A673 (cell line): Measurements from ENCODE around the gene DYNC2I2. TPM values are rescaled to one million over a fixed set of nuclear protein-coding genes. Genes with fewer than 3 reads are reported as not detected.
"Not testable (repeated sequence)": the region's sequence is repeated elsewhere in the genome, so short reads cannot be mapped to it uniquely, and the experiment has no call there.

ENCODE experiments used
- BruUV-seq: library from RNA; stranded (reverse); fragments of 400-500 nt; replicated peaks from 2 replicates; lab custom pipeline; 2021; lab: Mats Ljungman, UMichigan
- CTCF ChIA-PET: fragments of 300-600 bp; sonication (Branson Sonifier 250); formaldehyde crosslinking; loops from one replicate; lab custom pipeline; 2022; ENCODE audit warnings: antibody characterized with exemption; lab: Charles Lee
- POLR2A ChIA-PET: fragments of 300-600 bp; sonication (Branson Sonifier 250); formaldehyde crosslinking; loops from one replicate; lab custom pipeline; 2022; ENCODE audit warnings: antibody characterized with exemption; ENCODE audit not compliant: low non-redundant PET; lab: Charles Lee
- DNase-seq: peaks from one replicate; pipeline ENCODE4 v3.0.0-alpha.2; 2015; ENCODE audit warnings: low spot score
- H3K27ac ChIP-seq: fragments of 200-600 bp; sonication (generic); 2 replicates; pipeline ENCODE4 v1.5.1; 2016; ENCODE audit warnings: mixed run types, low read depth, mild to moderate bottlenecking, mixed read lengths, antibody characterized with exemption, low read length; ENCODE audit not compliant: poor library complexity, severe bottlenecking
- H3K27me3 ChIP-seq: fragments of 200-600 bp; sonication (generic); replicated peaks from 2 replicates; pipeline ENCODE4 v1.6.1; 2017; ENCODE audit warnings: mixed run types, low read depth, mild to moderate bottlenecking, mixed read lengths, antibody characterized with exemption, low read length; ENCODE audit not compliant: insufficient read depth, poor library complexity
- H3K36me3 ChIP-seq: fragments of 200-600 bp; sonication (generic); 2 replicates; pipeline ENCODE4 v1.6.1; 2016; ENCODE audit warnings: mixed run types, mild to moderate bottlenecking, mixed read lengths, antibody characterized with exemption, low read length; ENCODE audit not compliant: insufficient read depth, poor library complexity, severe bottlenecking
- H3K4me1 ChIP-seq: fragments of 200-600 bp; sonication (generic); 2 replicates; pipeline ENCODE4 v1.6.1; 2017; ENCODE audit warnings: mixed run types, mild to moderate bottlenecking, mixed read lengths, antibody characterized with exemption, low read length; ENCODE audit not compliant: insufficient read depth, poor library complexity, severe bottlenecking
- H3K4me3 ChIP-seq: fragments of 200-600 bp; sonication (generic); 2 replicates; pipeline ENCODE4 v1.5.1; 2016; ENCODE audit warnings: low read depth, mixed run types, mild to moderate bottlenecking, mixed read lengths, low read length; ENCODE audit not compliant: poor library complexity, severe bottlenecking
- H3K9me3 ChIP-seq: fragments of 200-600 bp; sonication (generic); 2 replicates; pipeline ENCODE4 v1.6.1; 2016; ENCODE audit warnings: mixed run types, low read depth, mild to moderate bottlenecking, mixed read lengths, antibody characterized with exemption, low read length; ENCODE audit not compliant: poor library complexity, severe bottlenecking
- CTCF ChIP-seq: fragments of 300-800, 200-600 bp; sonication (generic); conservative IDR thresholded peaks from 2 replicates; pipeline ENCODE4 v1.5.1; 2017; ENCODE audit warnings: low read depth, mild to moderate bottlenecking, antibody characterized with exemption, low read length, moderate library complexity, mixed read lengths
- EZH2 ChIP-seq: fragments of 200-600 bp; sonication (generic); IDR thresholded peaks from 2 replicates; pipeline ENCODE4 v1.6.1; 2017; ENCODE audit warnings: borderline replicate concordance, low read depth, mild to moderate bottlenecking, mixed read lengths, antibody characterized with exemption, low read length; ENCODE audit not compliant: poor library complexity, severe bottlenecking
- intact Hi-C: fragments of 100-400 bp; cut with micrococcal nuclease; formaldehyde crosslinking; loops from one replicate; pipeline ENCODE4 v1.10.0; 2022; ENCODE audit not compliant: unreplicated experiment
- total RNA-seq: library from RNA; stranded (reverse); gene quantifications from 2 replicates; pipeline ENCODE4 v1.2.3, GENCODE V29; 2021

DYNC2I2 gene
- total RNA-seq, 1 experiment from 2014 or later = 135 TPM

- POLR2A ChIA-PET = interaction anchor here (0.7 kb wide), 1 partner anchor 117 kb away, joined by 4 read pairs; no protein-coding TSS in a partner anchor
- H3K9me3 ChIP-seq = no peaks in the 10 kb centered on the region
- peaks cover 3% of the 10 kb centered on the region for H3K36me3 ChIP-seq
- TF ChIP-seq EZH2 = no peak
- TF ChIP-seq CTCF = peak; percentile 93
- BruUV-seq = no TSS peak
- peaks cover 5% of the 10 kb centered on the region for H3K4me1 ChIP-seq
- peak within 1 kb of the TSS; percentile 76 for H3K27ac ChIP-seq
- intact Hi-C loops = loop anchor here (5.0 kb wide), 1 partner anchor 55 kb away; no protein-coding TSS in a partner anchor
- H3K4me3 ChIP-seq = peak within 1 kb of the TSS; percentile 82
- CTCF ChIA-PET = interaction anchor here (0.6 to 1.2 kb wide), 7 partner anchors 10 to 227 kb away, joined by 3 to 5 read pairs (median 4); partner anchors contain the start of gene ZDHHC12
- peak; percentile 92 for DNase-seq
- H3K27me3 ChIP-seq = no peaks in the 10 kb centered on the region
Observed at GRCh38 chr9:128702445-128702948, 45.9 kb upstream of the DYNC2I2 start, which contains the start of gene PKN3. TSS of gene PKN3 (plus strand) at chr9:128702503. CDS start at chr9:128702916, 413 bp downstream.

- no peak overlapping the region for H3K27ac ChIP-seq
- POLR2A ChIA-PET = no interaction called here
- H3K4me3 ChIP-seq = no peak overlapping the region
- TF ChIP-seq CTCF = no peak
- no peak for TF ChIP-seq EZH2
- H3K4me1 ChIP-seq = peaks cover 5% of the 10 kb centered on the region
- CTCF ChIA-PET = interaction anchor here (1.2 kb wide), 1 partner anchor 16 kb away, joined by 4 read pairs; no protein-coding TSS in a partner anchor
- no peaks in the 10 kb centered on the region for H3K27me3 ChIP-seq
- DNase-seq = no peak
- intact Hi-C loops = loop anchor here (5.0 kb wide), 1 partner anchor 54 kb away; no protein-coding TSS in a partner anchor
- H3K36me3 ChIP-seq = peaks cover 10% of the 10 kb centered on the region
- no peaks in the 10 kb centered on the region for H3K9me3 ChIP-seq
- no TSS peak for BruUV-seq
Observed at GRCh38 chr9:128701227-128701854, 44.7 kb upstream of the DYNC2I2 start.

GRCh38 chr9:128699096-128699795 is 42.6 kb upstream of the DYNC2I2 start:
- H3K27ac ChIP-seq, H3K4me3 ChIP-seq, CTCF ChIA-PET, DNase-seq, BruUV-seq, H3K4me1 ChIP-seq, H3K27me3 ChIP-seq, H3K9me3 ChIP-seq, intact Hi-C loops: not testable (repeated sequence)
- peaks cover 24% of the 10 kb centered on the region for H3K36me3 ChIP-seq
- POLR2A ChIA-PET = interaction anchor here (0.6 kb wide), 1 partner anchor 482 kb away, joined by 9 read pairs; no protein-coding TSS in a partner anchor
